HCT116 (cell line): ENCODE measurements around the gene CFB. TPM values are rescaled to one million over a fixed set of nuclear protein-coding genes. Genes with fewer than 3 reads are reported as not detected.
A peak's percentile ranks its signal among the peaks of the same experiment; 100 is the strongest.

Experiments used
- ATAC-seq: fragments of 200-7000 bp; cut with Tn5 transposase; 2 replicates; pipeline ENCODE4 v1.9.1; 2020; ENCODE audit warnings: mild to moderate bottlenecking, moderate library complexity
- BruUV-seq: library from RNA; stranded (reverse); fragments of 400-500 nt; replicated peaks from 2 replicates; lab custom pipeline; 2021; lab: Mats Ljungman, UMichigan
- CTCF ChIA-PET: fragments of 300-600 bp; sonication (Branson Sonifier 250); formaldehyde crosslinking; loops from one replicate; lab custom pipeline; 2021; ENCODE audit warnings: antibody characterized with exemption; lab: Charles Lee
- POLR2A ChIA-PET: fragments of 300-600, 350-600 bp; sonication (Branson Sonifier 250); formaldehyde crosslinking; loops from one replicate; lab custom pipeline; 2021; ENCODE audit warnings: antibody characterized with exemption; lab: Charles Lee
- RAD21 ChIA-PET, 2 experiments: fragments of 300-600 bp; sonication (Branson Sonifier 250); formaldehyde crosslinking; loops; one replicate each; lab custom pipeline; 2023; ENCODE audit warnings: low total read pairs in 2 of 2; ENCODE audit not compliant: uncharacterized antibody in 2 of 2, unreplicated experiment in 2 of 2, low non-redundant PET in 1 of 2; lab: Charles Lee
- DNase-seq: peaks from one replicate; pipeline ENCODE4 v3.0.0-alpha.2; 2010; ENCODE audit warnings: low read depth, low spot score
- H2AFZ ChIP-seq: fragments of 200-600 bp; shearing (Covaris generic), sonication (generic); 2 replicates; pipeline ENCODE4 v1.6.1; 2017; ENCODE audit warnings: low read depth, mixed run types, mixed read lengths, antibody characterized with exemption, low read length; ENCODE audit not compliant: poor library complexity, severe bottlenecking
- H3K27ac ChIP-seq: 2 replicates; pipeline ENCODE4 v1.5.1; 2012; ENCODE audit warnings: low read depth, low read length
- H3K27me3 ChIP-seq: fragments of 200-600 bp; sonication (generic); 2 replicates; pipeline ENCODE4 v1.6.1; 2016; ENCODE audit warnings: mixed run types, low read length, mixed read lengths; ENCODE audit not compliant: insufficient read depth
- H3K36me3 ChIP-seq, 2 experiments: fragments of 200-500 bp in 1 of 2; fragments of 200-600 bp in 1 of 2; sonication (Bioruptor generic) in 1 of 2; sonication (generic) in 1 of 2; 2 replicates each; pipeline versions ENCODE4 v1.5.1 to v1.6.1; 2014 to 2016; ENCODE audit warnings: low read length in 2 of 2, inconsistent platforms in 1 of 2, mixed read lengths in 1 of 2, mixed run types in 1 of 2; ENCODE audit not compliant: insufficient read depth in 2 of 2, control insufficient read depth in 1 of 2
- H3K4me1 ChIP-seq, 2 experiments: fragments of 200-600 bp in 1 of 2; sonication (generic) in 1 of 2; 2 replicates each; pipeline versions ENCODE4 v1.5.1 to v1.6.1; 2012 to 2017; ENCODE audit warnings: low read length in 2 of 2, inconsistent platforms in 1 of 2, mild to moderate bottlenecking in 1 of 2, mixed read lengths in 1 of 2, mixed run types in 1 of 2, moderate library complexity in 1 of 2; ENCODE audit not compliant: insufficient read depth in 2 of 2, control insufficient read depth in 1 of 2
- H3K4me2 ChIP-seq: fragments of 200-600 bp; sonication (generic); 2 replicates; pipeline ENCODE4 v1.6.1; 2017; ENCODE audit warnings: mixed run types, low read length, mixed read lengths
- H3K4me3 ChIP-seq, 2 experiments: fragments of 200-600 bp in 1 of 2; sonication (generic) in 1 of 2; replicated peaks in 1 of 2; 2 replicates each; pipeline ENCODE4 v1.5.1; 2011 to 2016; ENCODE audit warnings: low read length in 2 of 2, control low read depth in 1 of 2, low read depth in 1 of 2, mild to moderate bottlenecking in 1 of 2, mixed read lengths in 1 of 2, mixed run types in 1 of 2
- H3K79me2 ChIP-seq: fragments of 200-600 bp; sonication (generic); 2 replicates; pipeline ENCODE4 v1.6.1; 2017; ENCODE audit warnings: mild to moderate bottlenecking, mixed run types, low read length, moderate library complexity, mixed read lengths; ENCODE audit not compliant: insufficient read depth
- H3K9ac ChIP-seq: fragments of 200-600 bp; sonication (generic); 2 replicates; pipeline ENCODE4 v1.6.1; 2016; ENCODE audit warnings: low read length, mixed read lengths
- H3K9me2 ChIP-seq: fragments of 200-600 bp; sonication (generic), shearing (Covaris generic); 2 replicates; pipeline ENCODE4 v1.6.1; 2017; ENCODE audit warnings: mixed run types, mild to moderate bottlenecking, moderate library complexity; ENCODE audit not compliant: insufficient read depth
- H3K9me3 ChIP-seq, 2 experiments: fragments of 200-500 bp in 1 of 2; fragments of 200-600 bp in 1 of 2; sonication (Bioruptor generic) in 1 of 2; sonication (generic) in 1 of 2; 2 replicates each; pipeline ENCODE4 v1.6.1; 2014 to 2017; ENCODE audit warnings: low read length in 2 of 2, mixed read lengths in 2 of 2, inconsistent platforms in 1 of 2, low read depth in 1 of 2, mild to moderate bottlenecking in 1 of 2, mixed run types in 1 of 2, moderate library complexity in 1 of 2; ENCODE audit not compliant: control insufficient read depth in 1 of 2, insufficient read depth in 1 of 2
- H4K20me1 ChIP-seq: fragments of 200-600 bp; sonication (generic), shearing (Covaris generic); 2 replicates; pipeline ENCODE4 v1.6.1; 2017; ENCODE audit warnings: mixed run types, mild to moderate bottlenecking, moderate library complexity; ENCODE audit not compliant: insufficient read depth
- ELF1 ChIP-seq: IDR thresholded peaks from 2 replicates; pipeline ENCODE4 v1.6.1; 2012; ENCODE audit warnings: low read depth, borderline replicate concordance
- POLR2AphosphoS5 ChIP-seq: IDR thresholded peaks from 2 replicates; pipeline ENCODE4 v1.6.1; 2011; ENCODE audit warnings: mild to moderate bottlenecking, low read depth, low read length, moderate library complexity
- intact Hi-C: fragments of 100-400 bp; cut with micrococcal nuclease; formaldehyde crosslinking; loops from 2 replicates; pipeline ENCODE4 v1.10.0; 2022
- total RNA-seq: library from RNA; stranded (reverse); gene quantifications from one replicate; pipeline ENCODE4 v1.2.1, GENCODE V29; 2021; ENCODE audit not compliant: unreplicated experiment
- TF ChIP-seq, protein P1 (sequence below), 3 experiments: fragments of 200-600 bp in 1 of 3; sonication (generic) in 1 of 3; IDR thresholded peaks in 2 of 3; conservative IDR thresholded peaks in 1 of 3; 2 replicates each; pipeline ENCODE4 v1.5.1; 2012 to 2017; ENCODE audit warnings: low read depth in 2 of 3, low read length in 2 of 3, antibody characterized with exemption in 1 of 3, borderline replicate concordance in 1 of 3, control low read depth in 1 of 3, mild to moderate bottlenecking in 1 of 3, mixed read lengths in 1 of 3, mixed run types in 1 of 3, moderate library complexity in 1 of 3; ENCODE audit not compliant: insufficient read depth in 1 of 3
- TF ChIP-seq, protein P2 (sequence below): IDR thresholded peaks from 2 replicates; pipeline ENCODE4 v1.6.1; 2012

The CFB gene
- total RNA-seq, 1 experiment from 2014 or later, result 1.5 TPM

DNA sequence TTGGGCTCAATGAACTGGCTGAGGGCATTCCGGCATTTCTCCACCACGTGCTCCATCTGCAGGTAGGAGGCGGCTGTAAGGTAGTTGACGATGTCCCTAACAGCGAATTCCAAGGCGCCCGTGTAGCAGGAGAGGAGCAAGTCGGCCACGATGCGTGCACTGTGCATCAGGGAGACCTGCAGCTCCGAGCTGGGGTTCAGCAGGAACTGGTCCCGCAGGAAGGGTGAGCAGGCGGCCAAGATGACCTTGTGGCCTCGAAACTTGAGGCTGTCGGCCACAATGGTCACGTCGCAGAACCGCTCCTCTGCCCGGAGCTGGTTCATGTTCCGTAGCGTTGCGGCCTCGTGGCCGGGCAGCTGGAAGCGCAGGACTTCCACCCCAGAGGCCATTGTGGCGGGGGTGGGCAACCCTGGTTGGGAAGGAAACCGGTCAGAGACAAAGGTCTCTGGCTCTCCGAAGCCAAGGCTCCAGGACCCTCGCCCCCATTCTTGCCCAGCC lies 44.9 kb upstream of the CFB start:
- ChIA-PET RAD21 (no interaction called here), CTCF (interaction anchor here (2.2 kb wide), 1 partner anchor 51 kb away, joined by 9 read pairs; no protein-coding TSS in a partner anchor), POLR2A (interaction anchor here (0.6 kb wide), 1 partner anchor 262 kb away, joined by 4 read pairs; no protein-coding TSS in a partner anchor)
- Histone ChIP-seq H3K4me2 (peak overlapping the region; percentile 92), H3K79me2 (peaks cover 18% of the 10 kb centered on the region; the same call in 1 of the 2 replicates), H3K27me3 (no peaks in the 10 kb centered on the region), H3K4me3 (peak overlapping the region; percentile 56 to 63), H3K9me2 (no peaks in the 10 kb centered on the region), H3K27ac (peak overlapping the region; percentile 64), H3K9ac (peak overlapping the region; percentile 63), H3K4me1 (peaks cover 12 to 34% of the 10 kb centered on the region in 2 experiments), H3K36me3 (peaks cover 0 to 1% of the 10 kb centered on the region in 2 experiments; a peak in 1 of 4 replicates), H4K20me1 (no peaks in the 10 kb centered on the region), H2AFZ (no peak overlapping the region), H3K9me3 (no peaks in the 10 kb centered on the region)
- intact Hi-C loops, result no loop called here
- DNase-seq (no peak), ATAC-seq (no peak)
- TF ChIP-seq ELF1, result no peak
- peak; percentile 20 for TF ChIP-seq POLR2AphosphoS5
- TF ChIP-seq, protein P1, sequence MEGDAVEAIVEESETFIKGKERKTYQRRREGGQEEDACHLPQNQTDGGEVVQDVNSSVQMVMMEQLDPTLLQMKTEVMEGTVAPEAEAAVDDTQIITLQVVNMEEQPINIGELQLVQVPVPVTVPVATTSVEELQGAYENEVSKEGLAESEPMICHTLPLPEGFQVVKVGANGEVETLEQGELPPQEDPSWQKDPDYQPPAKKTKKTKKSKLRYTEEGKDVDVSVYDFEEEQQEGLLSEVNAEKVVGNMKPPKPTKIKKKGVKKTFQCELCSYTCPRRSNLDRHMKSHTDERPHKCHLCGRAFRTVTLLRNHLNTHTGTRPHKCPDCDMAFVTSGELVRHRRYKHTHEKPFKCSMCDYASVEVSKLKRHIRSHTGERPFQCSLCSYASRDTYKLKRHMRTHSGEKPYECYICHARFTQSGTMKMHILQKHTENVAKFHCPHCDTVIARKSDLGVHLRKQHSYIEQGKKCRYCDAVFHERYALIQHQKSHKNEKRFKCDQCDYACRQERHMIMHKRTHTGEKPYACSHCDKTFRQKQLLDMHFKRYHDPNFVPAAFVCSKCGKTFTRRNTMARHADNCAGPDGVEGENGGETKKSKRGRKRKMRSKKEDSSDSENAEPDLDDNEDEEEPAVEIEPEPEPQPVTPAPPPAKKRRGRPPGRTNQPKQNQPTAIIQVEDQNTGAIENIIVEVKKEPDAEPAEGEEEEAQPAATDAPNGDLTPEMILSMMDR (IDR thresholded peaks at IDR 0.05 in 2 of 3, conservative IDR thresholded peaks at IDR 0.05 in 1 of 3; ENCODE audit: borderline replicate concordance in 1 of 3, insufficient read depth in 1 of 3, low read depth in 2 of 3, low read length in 2 of 3), result no peak
- TF ChIP-seq, protein P2, sequence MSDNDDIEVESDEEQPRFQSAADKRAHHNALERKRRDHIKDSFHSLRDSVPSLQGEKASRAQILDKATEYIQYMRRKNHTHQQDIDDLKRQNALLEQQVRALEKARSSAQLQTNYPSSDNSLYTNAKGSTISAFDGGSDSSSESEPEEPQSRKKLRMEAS, result peak; percentile 20
- no TSS peak for BruUV-seq
